Breast epithelium (tissue), 3 donors: ENCODE results near the gene CCDC91.

Experiments used
- POLR2A ChIP-seq: fragments of 450-650 bp; IDR thresholded peaks from one replicate; pipeline ENCODE4 v1.6.1; 2016; ENCODE audit warnings: antibody characterized with exemption, mild to moderate bottlenecking, moderate library complexity
- TF ChIP-seq, protein P1 (sequence below), 3 donors: fragments of 450-650 bp; IDR thresholded peaks; one replicate each; pipeline ENCODE4 v1.5.1; 2016 to 2017; ENCODE audit warnings: antibody characterized with exemption in 3 of 3, mild to moderate bottlenecking in 3 of 3, moderate library complexity in 3 of 3

DNA sequence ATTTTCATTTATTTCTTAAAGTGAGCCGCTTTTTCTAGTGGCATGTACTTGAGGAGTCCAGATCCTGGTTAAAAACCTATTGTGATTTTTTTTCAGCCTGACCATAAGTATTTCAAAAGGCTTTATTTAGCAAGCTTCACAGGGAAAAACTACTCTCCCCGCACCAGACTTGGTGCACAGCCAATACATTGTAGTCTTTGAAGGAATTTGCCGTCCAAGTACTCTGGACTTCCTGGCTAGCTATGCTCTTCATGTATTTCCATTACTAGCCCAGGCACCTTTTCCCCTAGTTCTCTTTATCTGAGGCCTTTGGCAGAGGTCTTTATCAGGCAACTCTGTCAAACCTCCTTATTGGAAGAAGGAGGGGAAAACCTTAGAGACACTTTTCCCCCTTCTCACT, 234.7 kb downstream of the CCDC91 start:
- TF ChIP-seq, protein P1, sequence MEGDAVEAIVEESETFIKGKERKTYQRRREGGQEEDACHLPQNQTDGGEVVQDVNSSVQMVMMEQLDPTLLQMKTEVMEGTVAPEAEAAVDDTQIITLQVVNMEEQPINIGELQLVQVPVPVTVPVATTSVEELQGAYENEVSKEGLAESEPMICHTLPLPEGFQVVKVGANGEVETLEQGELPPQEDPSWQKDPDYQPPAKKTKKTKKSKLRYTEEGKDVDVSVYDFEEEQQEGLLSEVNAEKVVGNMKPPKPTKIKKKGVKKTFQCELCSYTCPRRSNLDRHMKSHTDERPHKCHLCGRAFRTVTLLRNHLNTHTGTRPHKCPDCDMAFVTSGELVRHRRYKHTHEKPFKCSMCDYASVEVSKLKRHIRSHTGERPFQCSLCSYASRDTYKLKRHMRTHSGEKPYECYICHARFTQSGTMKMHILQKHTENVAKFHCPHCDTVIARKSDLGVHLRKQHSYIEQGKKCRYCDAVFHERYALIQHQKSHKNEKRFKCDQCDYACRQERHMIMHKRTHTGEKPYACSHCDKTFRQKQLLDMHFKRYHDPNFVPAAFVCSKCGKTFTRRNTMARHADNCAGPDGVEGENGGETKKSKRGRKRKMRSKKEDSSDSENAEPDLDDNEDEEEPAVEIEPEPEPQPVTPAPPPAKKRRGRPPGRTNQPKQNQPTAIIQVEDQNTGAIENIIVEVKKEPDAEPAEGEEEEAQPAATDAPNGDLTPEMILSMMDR (IDR thresholded peaks at IDR 0.05) = no peak
- no peak for TF ChIP-seq POLR2A
